SU-DHL-6 (cell line): ENCODE data around the gene BANK1.

Source experiments
- CTCF ChIP-seq: fragments of 200-600 bp; sonication (generic); IDR thresholded peaks from one replicate; pipeline ENCODE4 v1.5.1; 2017; ENCODE audit warnings: antibody characterized with exemption, mild to moderate bottlenecking, low read length, moderate library complexity; ENCODE audit not compliant: insufficient read depth, poor library complexity, severe bottlenecking
- EZH2phosphoT487 ChIP-seq: fragments of 200-600 bp; sonication (generic), shearing (Covaris generic); conservative IDR thresholded peaks from 2 replicates; pipeline ENCODE4 v1.6.1; 2018; ENCODE audit warnings: mild to moderate bottlenecking, antibody characterized with exemption, low read length, moderate library complexity, mixed read lengths

GRCh38 chr4:102091656-102092055, 301.1 kb downstream of the BANK1 start:
- TF ChIP-seq CTCF (no peak), EZH2phosphoT487 (no peak)
